ENCODE data around the gene ARHGAP21.

- TF ChIP-seq EZH2phosphoT487 (IDR thresholded peaks at IDR 0.05; ENCODE audit: borderline replicate concordance, low read length): no peak
- TF ChIP-seq, protein P1, sequence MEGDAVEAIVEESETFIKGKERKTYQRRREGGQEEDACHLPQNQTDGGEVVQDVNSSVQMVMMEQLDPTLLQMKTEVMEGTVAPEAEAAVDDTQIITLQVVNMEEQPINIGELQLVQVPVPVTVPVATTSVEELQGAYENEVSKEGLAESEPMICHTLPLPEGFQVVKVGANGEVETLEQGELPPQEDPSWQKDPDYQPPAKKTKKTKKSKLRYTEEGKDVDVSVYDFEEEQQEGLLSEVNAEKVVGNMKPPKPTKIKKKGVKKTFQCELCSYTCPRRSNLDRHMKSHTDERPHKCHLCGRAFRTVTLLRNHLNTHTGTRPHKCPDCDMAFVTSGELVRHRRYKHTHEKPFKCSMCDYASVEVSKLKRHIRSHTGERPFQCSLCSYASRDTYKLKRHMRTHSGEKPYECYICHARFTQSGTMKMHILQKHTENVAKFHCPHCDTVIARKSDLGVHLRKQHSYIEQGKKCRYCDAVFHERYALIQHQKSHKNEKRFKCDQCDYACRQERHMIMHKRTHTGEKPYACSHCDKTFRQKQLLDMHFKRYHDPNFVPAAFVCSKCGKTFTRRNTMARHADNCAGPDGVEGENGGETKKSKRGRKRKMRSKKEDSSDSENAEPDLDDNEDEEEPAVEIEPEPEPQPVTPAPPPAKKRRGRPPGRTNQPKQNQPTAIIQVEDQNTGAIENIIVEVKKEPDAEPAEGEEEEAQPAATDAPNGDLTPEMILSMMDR (conservative IDR thresholded peaks at IDR 0.05; ENCODE audit: low read depth, low read length): no peak
These were observed 21.3 kb upstream of the ARHGAP21 start for GRCh38 chr10:24744946-24745345.
